ENCODE results near the gene CCDC127. TPM values are rescaled to one million over a fixed set of nuclear protein-coding genes. Genes with fewer than 3 reads are reported as not detected.

Gene CCDC127
- total and polyA plus RNA-seq, 2 of the 4 experiments (the other 2 are of a cell fraction) = 3.2 to 3.9 TPM

DNA sequence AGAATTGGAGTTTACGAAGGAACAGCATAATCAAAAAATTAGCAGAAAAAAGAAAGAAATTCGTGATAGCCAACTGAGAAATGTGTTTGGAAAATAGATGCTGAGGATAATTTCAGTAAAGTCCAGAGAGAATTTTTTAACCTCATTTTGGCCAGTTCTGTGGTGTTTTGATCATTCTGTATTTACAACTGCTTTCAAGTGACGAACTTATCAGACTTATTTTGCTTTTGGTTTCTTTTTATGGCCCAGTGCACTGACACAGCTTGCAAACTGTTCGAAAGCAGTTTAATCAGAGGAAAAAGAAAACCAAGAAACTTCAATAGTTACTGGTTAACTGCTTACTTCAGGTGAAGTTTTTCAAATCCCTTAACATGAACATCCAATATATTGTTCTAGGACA is 2.0 kb upstream of the CCDC127 start:
- no TSS peak for BruUV-seq (replicated peaks)
- no peak overlapping the region for H2AK5ac ChIP-seq (ENCODE audit: low read depth, low read length)
- ChIA-PET CTCF (interaction anchor here (0.7 kb wide), 1 partner anchor 31 kb away, joined by 5 read pairs; no protein-coding TSS in a partner anchor), POLR2A (ENCODE audit: unreplicated experiment) (no interaction called here)
- ATAC-seq (ENCODE audit: low read depth) (no peak), DNase-seq (no peak)
- H3K9me1 ChIP-seq (ENCODE audit: insufficient read depth, low read length) = peaks cover 15% of the 10 kb centered on the region
- no peaks in the 10 kb centered on the region for H3K9me3 ChIP-seq (ENCODE audit: control insufficient read depth, insufficient read depth, low read length)
- peak overlapping the region; percentile 78; the same call in 1 of the 2 replicates for H3K9ac ChIP-seq (ENCODE audit: low read depth, low read length)
- intact Hi-C loops (cut with micrococcal nuclease) (no loop called here), in situ Hi-C loops (cut with MboI; ENCODE audit: low sequenced_read_pairs) (no loop called here), dilution Hi-C loops (cut with HindIII; ENCODE audit: low sequenced_read_pairs, unreplicated experiment) (no loop called here)
- H3K18ac ChIP-seq (ENCODE audit: low read depth, low read length) = no peak overlapping the region
- H4K20me1 ChIP-seq (ENCODE audit: insufficient read depth, low read length) = peaks cover 56% of the 10 kb centered on the region
- H4K8ac ChIP-seq (ENCODE audit: low read depth in 2 of 2, low read length in 2 of 2) = no peak overlapping the region
- no peak overlapping the region for H2AK9ac ChIP-seq (replicated peaks; ENCODE audit: low read depth, low read length, poor library complexity)
- no peak overlapping the region for H4K5ac ChIP-seq (ENCODE audit: low read depth, low read length)
- peaks cover 10% of the 10 kb centered on the region for H3K36me3 ChIP-seq (ENCODE audit: control insufficient read depth, insufficient read depth, low read length)
- TF ChIP-seq RCOR1 (IDR thresholded peaks at IDR 0.05; ENCODE audit: insufficient replicate concordance, low read length) (no peak), CHD1 (IDR thresholded peaks at IDR 0.05; ENCODE audit: low read depth, low read length) (no peak), RFX5 (IDR thresholded peaks at IDR 0.05; ENCODE audit: low read depth, low read length) (no peak), BHLHE40 (IDR thresholded peaks at IDR 0.05; ENCODE audit: low read depth, low read length) (no peak), RAD21 (IDR thresholded peaks at IDR 0.05; ENCODE audit: low read length) (no peak), SMC3 (IDR thresholded peaks at IDR 0.05; ENCODE audit: low read depth, low read length) (no peak), NFE2L2 (IDR thresholded peaks at IDR 0.05; ENCODE audit: low read depth, low read length) (no peak), FOS (IDR thresholded peaks at IDR 0.05; ENCODE audit: low read depth, low read length) (no peak)
- TF ChIP-seq, protein P1, sequence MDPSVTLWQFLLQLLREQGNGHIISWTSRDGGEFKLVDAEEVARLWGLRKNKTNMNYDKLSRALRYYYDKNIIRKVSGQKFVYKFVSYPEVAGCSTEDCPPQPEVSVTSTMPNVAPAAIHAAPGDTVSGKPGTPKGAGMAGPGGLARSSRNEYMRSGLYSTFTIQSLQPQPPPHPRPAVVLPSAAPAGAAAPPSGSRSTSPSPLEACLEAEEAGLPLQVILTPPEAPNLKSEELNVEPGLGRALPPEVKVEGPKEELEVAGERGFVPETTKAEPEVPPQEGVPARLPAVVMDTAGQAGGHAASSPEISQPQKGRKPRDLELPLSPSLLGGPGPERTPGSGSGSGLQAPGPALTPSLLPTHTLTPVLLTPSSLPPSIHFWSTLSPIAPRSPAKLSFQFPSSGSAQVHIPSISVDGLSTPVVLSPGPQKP (IDR thresholded peaks at IDR 0.05; ENCODE audit: borderline replicate concordance, low read depth, low read length) = no peak
- H2BK20ac ChIP-seq (ENCODE audit: low read depth, low read length) = no peak overlapping the region
- no peak overlapping the region for H2BK5ac ChIP-seq (ENCODE audit: low read depth, low read length, poor library complexity, severe bottlenecking)
- no peak overlapping the region for H2AFZ ChIP-seq (replicated peaks; ENCODE audit: low read length, poor library complexity)
- H3K23ac ChIP-seq (ENCODE audit: low read depth, low read length) = no peak overlapping the region
- no peak overlapping the region for H2BK15ac ChIP-seq (ENCODE audit: low read depth, low read length)
- H2BK120ac ChIP-seq (ENCODE audit: low read depth, low read length) = no peak overlapping the region
- no peak overlapping the region for H3K4me3 ChIP-seq (ENCODE audit: insufficient read depth, low read depth, low read length)
- WGBS, 2 experiments (ENCODE audit: extremely low coverage in 2 of 2, insufficient read length in 1 of 2) = no CpG with 5 or more reads among the region's 4 CpGs
- H3K27me3 ChIP-seq (ENCODE audit: control insufficient read depth, insufficient read depth, low read length) = no peaks in the 10 kb centered on the region
- no peak overlapping the region for H3K14ac ChIP-seq (replicated peaks; ENCODE audit: low read depth, low read length)
- no peak overlapping the region for H3K56ac ChIP-seq (ENCODE audit: extremely low read depth, insufficient read depth, low read length)
- peaks cover 11% of the 10 kb centered on the region for H3K4me1 ChIP-seq (ENCODE audit: control insufficient read depth, insufficient read depth, low read length)
- peaks cover 23 to 52% of the 10 kb centered on the region in 2 experiments; a peak in 3 of 4 replicates for H3K79me1 ChIP-seq (ENCODE audit: low read depth in 1 of 2, low read length in 2 of 2)
- H3K27ac ChIP-seq (ENCODE audit: insufficient read depth, low read length) = no peak overlapping the region
- H3K4ac ChIP-seq (ENCODE audit: low read depth, low read length) = no peak overlapping the region
- H4K91ac ChIP-seq (ENCODE audit: insufficient read depth, low read depth, low read length) = no peak overlapping the region
- H3K4me2 ChIP-seq (ENCODE audit: low read depth, low read length) = peak overlapping the region; percentile 65; the same call in 1 of the 2 replicates
